Right lobe of liver (tissue), 4 donors: ENCODE measurements around the gene VPS35.

Source experiments
- POLR2A ChIP-seq: fragments of 450-650 bp; IDR thresholded peaks from one replicate; pipeline ENCODE4 v1.6.1; 2017; ENCODE audit warnings: antibody characterized with exemption, mild to moderate bottlenecking
- TF ChIP-seq, protein P1 (sequence below), 4 donors: fragments of 200-600 bp in 3 of 4; fragments of 450-650 bp in 1 of 4; IDR thresholded peaks; one replicate each; pipeline versions ENCODE4 v1.5.1 to v1.8.0; 2016 to 2022; ENCODE audit warnings: antibody characterized with exemption in 4 of 4, mild to moderate bottlenecking in 2 of 4
- donor health status: DM: no; HTN: no; CAD: no.
- donor health status: DM: no; HTN: no; CAD: no.
- donor health status: DM: no; HTN: yes; CAD: no.

DNA sequence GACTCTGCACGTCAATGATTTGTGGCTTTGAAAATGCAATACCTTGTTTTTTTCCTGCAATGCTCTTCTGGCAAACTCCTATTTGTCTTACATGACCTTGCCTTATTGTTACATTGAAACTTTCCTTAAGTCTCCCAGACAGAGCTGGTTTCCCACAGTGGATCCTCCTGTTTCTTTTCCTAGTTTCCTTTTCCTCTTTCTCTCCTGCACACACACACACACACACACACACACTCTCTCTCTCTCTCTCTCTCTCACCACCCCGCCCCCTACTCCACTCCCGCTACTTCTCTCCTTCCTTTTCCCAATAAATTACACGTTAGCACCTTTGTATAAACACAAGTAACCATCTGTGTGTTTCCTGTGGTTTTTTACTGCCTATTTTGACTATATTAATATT lies 2.7 kb upstream of the VPS35 start:
- TF ChIP-seq, protein P1, sequence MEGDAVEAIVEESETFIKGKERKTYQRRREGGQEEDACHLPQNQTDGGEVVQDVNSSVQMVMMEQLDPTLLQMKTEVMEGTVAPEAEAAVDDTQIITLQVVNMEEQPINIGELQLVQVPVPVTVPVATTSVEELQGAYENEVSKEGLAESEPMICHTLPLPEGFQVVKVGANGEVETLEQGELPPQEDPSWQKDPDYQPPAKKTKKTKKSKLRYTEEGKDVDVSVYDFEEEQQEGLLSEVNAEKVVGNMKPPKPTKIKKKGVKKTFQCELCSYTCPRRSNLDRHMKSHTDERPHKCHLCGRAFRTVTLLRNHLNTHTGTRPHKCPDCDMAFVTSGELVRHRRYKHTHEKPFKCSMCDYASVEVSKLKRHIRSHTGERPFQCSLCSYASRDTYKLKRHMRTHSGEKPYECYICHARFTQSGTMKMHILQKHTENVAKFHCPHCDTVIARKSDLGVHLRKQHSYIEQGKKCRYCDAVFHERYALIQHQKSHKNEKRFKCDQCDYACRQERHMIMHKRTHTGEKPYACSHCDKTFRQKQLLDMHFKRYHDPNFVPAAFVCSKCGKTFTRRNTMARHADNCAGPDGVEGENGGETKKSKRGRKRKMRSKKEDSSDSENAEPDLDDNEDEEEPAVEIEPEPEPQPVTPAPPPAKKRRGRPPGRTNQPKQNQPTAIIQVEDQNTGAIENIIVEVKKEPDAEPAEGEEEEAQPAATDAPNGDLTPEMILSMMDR (IDR thresholded peaks at IDR 0.05): no peak
- TF ChIP-seq POLR2A: no peak
